Smooth muscle cell of trachea (primary cell): ENCODE data around the gene SMARCAL1. TPM values are rescaled to one million over a fixed set of nuclear protein-coding genes. Genes with fewer than 3 reads are reported as not detected.

Experiments
- total RNA-seq: library from RNA; depleted of rRNA; stranded (reverse); fragments of >200 nt; gene quantifications from 2 replicates; pipeline ENCODE4 v1.2.1, GENCODE V29; 2014

The SMARCAL1 gene
- 22.3 and 28.8 TPM in 2 replicates for total RNA-seq

DNA sequence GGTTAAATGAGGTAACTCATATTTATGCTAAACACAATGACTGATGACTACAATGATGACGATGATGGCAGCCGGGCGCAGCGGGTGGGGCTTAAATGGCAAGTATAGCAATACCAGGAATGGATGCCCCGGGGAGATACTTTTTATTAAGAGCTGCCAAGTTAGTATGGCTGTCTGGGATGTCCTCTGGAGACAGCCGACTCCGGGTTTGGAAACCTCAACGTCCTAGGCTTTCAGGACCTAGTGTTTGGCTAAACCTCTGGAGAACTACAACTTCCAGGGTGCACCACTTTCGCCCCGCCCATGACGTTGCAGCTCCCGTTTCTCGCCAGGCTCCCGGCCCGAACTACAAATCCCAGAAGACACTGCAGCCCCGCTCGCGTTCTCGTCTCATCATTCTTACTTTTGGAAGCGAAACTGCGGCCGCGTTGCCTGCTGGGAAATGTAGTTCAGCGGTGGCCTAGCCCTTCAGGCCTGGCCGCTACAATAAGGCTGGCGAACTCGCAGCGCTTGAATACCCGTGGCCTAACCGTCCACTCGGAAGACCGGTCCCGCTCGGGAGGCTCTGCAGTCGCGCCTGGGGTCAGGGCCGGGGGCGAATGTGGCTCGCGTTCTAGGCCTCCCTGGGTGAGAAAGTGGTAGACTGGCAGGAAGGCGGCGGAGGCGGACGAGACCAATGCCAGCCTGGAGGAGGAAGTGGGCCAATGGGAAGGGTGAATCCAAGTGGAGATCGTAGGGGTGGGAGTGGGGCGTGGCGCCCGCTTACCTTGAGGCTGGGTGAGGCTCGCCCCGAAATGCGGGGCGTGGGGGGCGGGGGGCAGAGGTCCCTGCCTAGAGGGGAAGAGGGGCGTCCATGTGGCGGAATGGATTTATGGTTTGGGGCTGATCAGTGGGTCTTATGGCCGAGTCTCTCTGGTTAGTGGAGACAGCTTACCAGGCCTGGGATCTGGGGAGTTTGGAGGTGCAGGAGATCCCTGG is at the start of gene SMARCAL1:
SMARCAL1 (plus strand) TSS at position 463 of the 978 bp plus-strand sequence. CDS start 2,221 bp downstream, outside the sequence.

DNA sequence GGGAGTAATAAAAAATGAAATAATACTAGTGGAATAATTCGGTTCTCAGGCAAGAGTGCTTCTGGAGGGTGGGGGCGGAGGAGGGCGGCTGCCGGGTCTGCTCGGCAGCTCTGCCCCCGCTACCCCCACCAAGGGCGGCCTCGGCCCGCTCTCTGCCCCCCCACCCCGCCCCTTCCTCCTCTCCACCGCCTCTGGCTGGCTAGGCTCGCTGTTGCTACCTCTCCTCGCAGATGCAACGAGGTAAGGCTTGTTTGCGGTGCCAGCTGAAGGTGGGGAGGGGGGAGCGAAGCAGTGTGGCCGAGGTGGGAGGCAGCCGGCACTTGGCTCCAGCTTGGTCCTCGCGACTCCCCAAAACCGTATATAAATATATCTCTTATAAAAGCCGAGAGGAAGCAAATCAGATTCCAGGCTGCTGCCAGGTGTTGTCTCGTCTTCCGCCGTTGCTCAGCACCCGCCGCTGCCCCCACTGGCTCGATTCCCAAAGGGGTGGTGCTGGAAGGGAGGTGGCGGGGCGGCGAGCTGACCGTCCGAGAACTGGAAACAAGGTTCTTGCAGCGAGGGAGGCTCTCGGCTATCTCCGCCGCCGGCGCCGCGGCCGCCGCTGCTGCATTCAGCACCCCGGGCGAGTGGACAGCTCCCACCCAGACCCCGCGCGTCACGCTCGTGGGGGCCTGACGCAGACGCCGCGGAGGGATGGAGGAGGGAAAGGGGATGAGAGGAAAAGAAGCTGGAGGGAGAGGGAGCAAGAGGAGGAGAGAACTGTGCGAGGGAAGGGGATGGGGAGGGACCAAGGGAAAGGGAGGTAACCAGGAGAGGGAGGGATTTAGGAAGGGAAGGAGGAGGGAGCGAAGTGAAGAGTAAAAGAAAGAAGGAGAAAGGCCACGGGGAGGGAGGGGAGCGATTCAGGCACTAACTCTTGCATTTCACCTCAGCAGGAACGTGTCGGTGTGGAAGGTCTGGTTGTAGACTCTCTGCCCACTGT is 40.3 kb upstream of the SMARCAL1 start, which contains the start of gene MARCHF4:
MARCHF4 (minus strand) TSS at position 763 of the 982 bp plus-strand sequence. CDS start 2,223 bp downstream, outside the sequence.

DNA sequence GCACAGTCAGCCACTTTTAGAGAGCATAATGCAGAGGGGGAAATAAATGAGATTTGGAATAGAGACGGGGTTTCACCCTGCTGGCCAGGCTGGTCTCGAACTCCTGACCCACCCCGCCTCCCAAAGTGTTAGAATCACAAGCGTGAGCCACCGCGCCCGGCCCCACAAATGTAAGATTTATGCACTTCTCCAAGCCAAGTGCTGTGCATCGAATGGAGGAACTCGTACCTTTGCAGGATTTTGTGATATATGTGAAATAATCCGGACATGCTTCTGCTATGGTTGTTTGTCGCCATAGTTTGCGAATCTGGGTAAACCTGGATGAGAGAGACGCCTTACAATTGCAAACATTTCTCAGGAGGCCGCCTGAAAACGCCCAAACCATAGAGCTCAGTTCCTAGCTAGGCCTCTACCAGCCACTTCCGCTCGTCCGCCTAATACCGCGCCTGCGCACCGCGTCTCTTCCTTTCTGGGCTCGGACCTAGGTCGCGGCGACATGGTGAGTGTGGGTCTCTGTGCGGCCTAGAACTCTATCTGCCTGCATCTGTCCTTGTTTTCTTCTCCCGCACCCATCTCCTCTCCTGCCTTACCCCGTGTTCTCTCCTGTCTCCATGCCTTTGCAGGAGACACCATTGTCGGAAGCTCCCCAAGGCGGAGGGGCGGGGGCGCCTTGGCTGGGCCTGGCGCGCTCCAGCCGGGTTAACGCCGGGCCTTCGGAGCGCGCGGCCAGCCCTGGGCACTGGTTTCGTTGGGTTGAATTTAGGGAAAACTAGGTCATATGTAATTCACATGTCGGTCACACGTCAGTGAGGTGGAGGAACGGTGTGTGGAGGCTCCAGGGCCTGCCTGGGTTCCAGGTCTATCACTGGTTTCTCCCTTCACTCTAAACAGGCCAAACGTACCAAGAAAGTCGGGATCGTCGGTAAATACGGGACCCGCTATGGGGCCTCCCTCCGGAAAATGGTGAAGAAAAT is 86.4 kb downstream of the SMARCAL1 start, which contains the start of gene RPL37A:
RPL37A (plus strand) TSS at position 466 of the 974 bp plus-strand sequence; CDS start at position 497, 31 bp downstream.

Other genes starting within 250 kb of the SMARCAL1 start
- 1.5 TPM in 2 replicates for gene MARCHF4, start 40.0 kb upstream of the SMARCAL1 start, total RNA-seq
- gene RPL37A, start 86.4 kb downstream of the SMARCAL1 start, total RNA-seq, result 1,011 and 1,333 TPM in 2 replicates
- gene IGFBP2, start 220.9 kb downstream of the SMARCAL1 start, total RNA-seq, result 3.1 and 6.9 TPM in 2 replicates